Lung (tissue), 12 donors: ENCODE results near the gene ZNF511. TPM values are rescaled to one million over a fixed set of nuclear protein-coding genes. Genes with fewer than 3 reads are reported as not detected.

Source experiments
- ATAC-seq: fragments of 200-7000 bp; cut with Tn5 transposase; one replicate; pipeline ENCODE4 v1.9.1; 2020; ENCODE audit warnings: moderate number of reproducible peaks; ENCODE audit not compliant: insufficient read depth, low FRiP score
- DNase-seq, 3 donors: peaks; one replicate each; pipeline ENCODE4 v3.0.0-alpha.2; 2013 to 2017
- H3K27ac ChIP-seq, 2 donors: one replicate each; pipeline ENCODE4 v1.5.1; 2013; ENCODE audit warnings: mild to moderate bottlenecking in 2 of 2, moderate library complexity in 2 of 2, control low read depth in 1 of 2, inconsistent platforms in 1 of 2, low read depth in 1 of 2, low read length in 1 of 2
- H3K27me3 ChIP-seq, 3 donors: one replicate each; pipeline ENCODE4 v1.5.1; 2013; ENCODE audit warnings: low read length in 2 of 3; ENCODE audit not compliant: control insufficient read depth in 3 of 3, insufficient read depth in 3 of 3
- H3K36me3 ChIP-seq, 4 donors: one replicate each; pipeline ENCODE4 v1.5.1; 2013; ENCODE audit warnings: low read length in 4 of 4, mild to moderate bottlenecking in 1 of 4, moderate library complexity in 1 of 4; ENCODE audit not compliant: control insufficient read depth in 4 of 4, insufficient read depth in 4 of 4
- H3K4me1 ChIP-seq, 5 donors: one replicate each; pipeline ENCODE4 v1.5.1; 2013; ENCODE audit warnings: low read length in 5 of 5, mild to moderate bottlenecking in 2 of 5, moderate library complexity in 1 of 5; ENCODE audit not compliant: control insufficient read depth in 5 of 5, insufficient read depth in 5 of 5
- H3K4me3 ChIP-seq: one replicate; pipeline ENCODE4 v1.5.1; 2013; ENCODE audit warnings: mild to moderate bottlenecking, control low read depth, moderate library complexity
- H3K9ac ChIP-seq, 2 donors: one replicate each; pipeline ENCODE4 v1.5.1; 2013; ENCODE audit warnings: low read length in 2 of 2, control low read depth in 1 of 2; ENCODE audit not compliant: insufficient read depth in 1 of 2
- H3K9me3 ChIP-seq, 4 donors: one replicate each; pipeline ENCODE4 v1.5.1; 2013; ENCODE audit warnings: low read length in 3 of 4, mild to moderate bottlenecking in 1 of 4, moderate library complexity in 1 of 4; ENCODE audit not compliant: control insufficient read depth in 4 of 4, insufficient read depth in 3 of 4
- CTCF ChIP-seq: IDR thresholded peaks from 2 replicates; pipeline ENCODE4 v1.5.1; 2012; ENCODE audit warnings: mild to moderate bottlenecking; ENCODE audit errors: control extremely low read depth, extremely low read depth
- WGBS, 2 donors: extraction: QIAGEN DNeasy Blood & Tissue Kit; methylation state at CpG; one replicate each; pipeline ENCODE4 v1.1.7; 2013; 5-methylcytosine and 5-hydroxymethylcytosine counted together
- polyA plus RNA-seq, 2 donors: library from polyadenylated mRNA; stranded (reverse); fragments of 200-250 nt; gene quantifications; one replicate each; pipeline ENCODE4 v1.2.1, GENCODE V29; 2013
- total RNA-seq, 2 donors: library from RNA; depleted of rRNA in 1 of 2; stranded (reverse); fragments of >200 nt in 1 of 2; gene quantifications; one replicate each; pipeline ENCODE4 v1.2.1, GENCODE V29; 2014 to 2021
- donor health status: control.
- donor health status: control.
- donor health status: Bipolar disorder and iron deficiency.
- donor health status: healthy.
- donor health status: DM: yes; HTN: yes; CAD: no.

ZNF511 gene
- total and polyA plus RNA-seq, 4 donors: 18.6 to 79.9 (median 43.6) TPM

- TF ChIP-seq CTCF: no peak
- Histone ChIP-seq H3K9ac (no peak overlapping the region), H3K27ac (no peak overlapping the region), H3K36me3 (peaks cover 0 to 19% (median 9%) of the 10 kb centered on the region in 4 donors), H3K9me3 (peaks cover 0 to 2% (median 0%) of the 10 kb centered on the region in 4 donors), H3K27me3 (no peaks in the 10 kb centered on the region), H3K4me3 (no peak overlapping the region), H3K4me1 (peaks cover 4 to 9% (median 6%) of the 10 kb centered on the region in 5 donors)
- whole genome bisulfite sequencing, 2 donors: 94 to 99% methylated on average over 23 of the region's 23 CpGs
- DNase-seq (no peak), ATAC-seq (no peak)
These were observed 3.5 kb downstream of the ZNF511 start for GRCh38 chr10:133312016-133312768.

GRCh38 chr10:133312769-133313145, 4.0 kb downstream of the ZNF511 start:
- TF ChIP-seq CTCF: no peak
- DNase-seq: no peak
- H3K27ac ChIP-seq: no peak overlapping the region
- 92 to 97% methylated on average over 9 of the region's 9 CpGs for WGBS, 2 donors
- H3K36me3 ChIP-seq: peaks cover 0 to 19% (median 9%) of the 10 kb centered on the region in 4 donors
- peaks cover 0 to 2% (median 0%) of the 10 kb centered on the region in 4 donors for H3K9me3 ChIP-seq
- no peak overlapping the region for H3K9ac ChIP-seq
- H3K4me3 ChIP-seq: no peak overlapping the region
- H3K4me1 ChIP-seq: peaks cover 0 to 5% (median under 1%) of the 10 kb centered on the region in 5 donors
- H3K27me3 ChIP-seq: no peaks in the 10 kb centered on the region
- ATAC-seq: no peak

GRCh38 chr10:133313192-133313591, 4.5 kb downstream of the ZNF511 start:
- H3K27me3 ChIP-seq: no peaks in the 10 kb centered on the region
- 82 to 91% methylated on average over 4 of the region's 4 CpGs for WGBS, 2 donors
- H3K36me3 ChIP-seq: peaks cover 0 to 19% (median 9%) of the 10 kb centered on the region in 4 donors
- H3K9ac ChIP-seq: no peak overlapping the region
- ATAC-seq (no peak), DNase-seq (no peak)
- TF ChIP-seq CTCF: no peak
- H3K9me3 ChIP-seq: peaks cover 0 to 2% (median 0%) of the 10 kb centered on the region in 4 donors
- peaks cover 0 to 5% (median 0%) of the 10 kb centered on the region in 5 donors for H3K4me1 ChIP-seq
- no peak overlapping the region for H3K4me3 ChIP-seq
- H3K27ac ChIP-seq: no peak overlapping the region
